IPS-15b (cell line): ENCODE measurements around the gene MRPS23.

Experiments used
- H3K27me3 ChIP-seq: one replicate; pipeline ENCODE4 v1.6.1; 2013; ENCODE audit warnings: low read length; ENCODE audit not compliant: control insufficient read depth, insufficient read depth
- H3K36me3 ChIP-seq: one replicate; pipeline ENCODE4 v1.6.1; 2013; ENCODE audit warnings: low read length; ENCODE audit not compliant: control insufficient read depth, insufficient read depth
- H3K4me1 ChIP-seq: one replicate; pipeline ENCODE4 v1.6.1; 2013; ENCODE audit warnings: mild to moderate bottlenecking, low read length; ENCODE audit not compliant: control insufficient read depth, insufficient read depth
- H3K4me3 ChIP-seq: one replicate; pipeline ENCODE4 v1.5.1; 2013; ENCODE audit warnings: low read depth, low read length
- H3K9ac ChIP-seq: one replicate; pipeline ENCODE4 v1.6.1; 2013; ENCODE audit warnings: low read depth, mild to moderate bottlenecking, low read length
- H3K9me3 ChIP-seq: one replicate; pipeline ENCODE4 v1.6.1; 2013; ENCODE audit warnings: mild to moderate bottlenecking, low read length; ENCODE audit not compliant: control insufficient read depth, insufficient read depth

MRPS23 gene

DNA sequence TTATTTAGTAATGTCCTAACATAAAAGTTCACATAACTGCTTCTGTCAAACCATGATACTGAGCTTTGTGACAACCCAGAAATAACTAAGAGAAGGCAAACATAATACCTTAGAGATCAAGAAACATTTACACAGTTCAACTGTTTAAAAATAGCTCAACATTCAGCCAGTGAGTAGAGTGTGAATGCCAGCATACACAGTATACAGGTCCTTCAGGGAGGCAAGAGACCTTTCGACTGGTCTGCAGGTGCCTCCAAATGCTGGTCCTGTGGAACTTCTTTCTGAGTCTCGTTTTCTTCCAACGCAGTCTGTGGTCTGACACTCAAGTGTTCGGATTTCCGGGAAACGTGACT lies 10.3 kb downstream of the MRPS23 start:
- Histone ChIP-seq H3K9ac (no peak overlapping the region), H3K4me3 (no peak overlapping the region), H3K9me3 (no peaks in the 10 kb centered on the region), H3K4me1 (no peaks in the 10 kb centered on the region), H3K27me3 (no peaks in the 10 kb centered on the region), H3K36me3 (peaks cover 19% of the 10 kb centered on the region)

DNA sequence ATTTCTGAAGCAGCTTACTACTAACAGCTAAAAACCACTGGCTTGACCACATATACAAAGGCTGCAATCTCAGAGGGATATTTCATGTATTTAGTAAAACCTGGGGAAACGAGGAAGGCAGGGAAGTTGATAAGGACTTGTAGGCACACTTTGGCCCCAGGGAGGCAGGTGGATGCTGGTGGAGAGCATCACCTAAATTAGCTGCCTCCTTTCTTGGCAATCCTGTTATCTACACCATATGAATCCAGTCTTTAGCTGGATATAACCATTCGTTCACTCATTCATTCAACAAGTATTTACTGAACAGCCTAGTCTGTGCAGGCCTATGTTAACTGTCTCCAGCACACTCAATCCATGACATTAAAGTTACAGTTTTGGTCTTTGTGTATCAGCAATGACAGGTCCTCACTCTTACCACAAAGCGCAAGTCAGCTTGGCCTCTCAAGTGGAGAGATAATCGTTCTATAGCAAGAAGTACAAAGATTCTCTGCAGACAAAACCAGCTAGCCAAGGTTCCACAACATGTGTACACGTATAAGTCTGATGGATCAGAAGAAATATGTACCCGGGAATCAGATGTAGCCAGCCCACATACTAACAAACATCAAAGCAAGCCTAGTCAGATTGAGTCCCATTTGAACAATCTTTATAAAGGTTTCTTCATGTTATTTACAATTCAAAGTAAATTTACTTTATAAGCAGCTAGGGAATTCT lies 10.8 kb downstream of the MRPS23 start:
- Histone ChIP-seq H3K4me3 (no peak overlapping the region), H3K4me1 (peaks cover under 1% of the 10 kb centered on the region), H3K36me3 (peaks cover 19% of the 10 kb centered on the region), H3K9ac (no peak overlapping the region), H3K9me3 (no peaks in the 10 kb centered on the region), H3K27me3 (no peaks in the 10 kb centered on the region)

DNA sequence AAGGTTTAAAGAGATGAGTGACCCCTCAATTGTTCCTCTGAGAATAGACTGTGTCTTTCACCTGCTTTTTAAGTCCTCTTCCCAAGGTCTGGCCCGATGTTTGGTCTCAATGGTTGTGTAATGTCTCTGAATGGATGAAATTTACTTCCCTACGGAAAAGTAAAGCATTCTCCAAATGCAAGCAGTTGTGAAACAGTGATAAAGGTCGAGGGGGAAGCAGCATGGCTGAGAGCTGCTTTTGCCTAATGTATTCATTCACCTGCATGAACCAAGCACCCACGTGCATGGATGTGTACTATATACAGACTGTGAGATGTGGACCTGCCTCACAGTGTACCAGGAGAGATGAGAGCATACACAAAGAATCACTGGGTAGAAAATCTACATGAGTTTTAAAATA lies 11.4 kb downstream of the MRPS23 start:
- Histone ChIP-seq H3K27me3 (no peaks in the 10 kb centered on the region), H3K4me1 (peaks cover 6% of the 10 kb centered on the region), H3K9me3 (no peaks in the 10 kb centered on the region), H3K9ac (no peak overlapping the region), H3K4me3 (no peak overlapping the region), H3K36me3 (peaks cover 19% of the 10 kb centered on the region)

DNA sequence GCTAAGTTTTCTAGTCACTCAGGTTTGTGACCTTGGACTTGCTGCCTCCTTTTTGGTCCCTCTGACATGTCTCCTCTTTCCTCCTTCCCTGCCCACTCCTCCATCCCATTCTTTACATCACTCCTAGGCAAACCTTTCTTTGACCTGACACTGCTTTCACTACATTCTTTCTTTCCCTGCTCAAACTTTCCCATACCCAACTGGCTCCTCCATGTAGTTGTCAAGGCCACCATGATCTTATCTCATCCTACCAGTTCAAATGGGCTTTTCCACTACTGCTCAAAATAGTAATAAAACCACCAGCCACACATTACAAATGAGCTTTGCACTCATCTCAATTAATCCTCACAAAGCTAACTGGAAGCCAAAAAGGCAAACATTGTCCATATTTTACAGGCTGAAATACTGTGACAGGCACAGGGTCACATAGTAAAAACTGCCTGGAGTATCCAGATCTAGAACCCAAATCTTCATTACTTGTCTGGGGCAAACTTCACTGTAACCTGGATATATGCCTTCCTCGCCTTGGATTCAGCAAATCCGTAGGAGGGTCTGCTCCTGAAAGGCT lies 14.4 kb downstream of the MRPS23 start:
- Histone ChIP-seq H3K4me1 (peaks cover 13% of the 10 kb centered on the region), H3K9ac (no peak overlapping the region), H3K36me3 (peaks cover 19% of the 10 kb centered on the region), H3K9me3 (no peaks in the 10 kb centered on the region), H3K27me3 (no peaks in the 10 kb centered on the region), H3K4me3 (no peak overlapping the region)

DNA sequence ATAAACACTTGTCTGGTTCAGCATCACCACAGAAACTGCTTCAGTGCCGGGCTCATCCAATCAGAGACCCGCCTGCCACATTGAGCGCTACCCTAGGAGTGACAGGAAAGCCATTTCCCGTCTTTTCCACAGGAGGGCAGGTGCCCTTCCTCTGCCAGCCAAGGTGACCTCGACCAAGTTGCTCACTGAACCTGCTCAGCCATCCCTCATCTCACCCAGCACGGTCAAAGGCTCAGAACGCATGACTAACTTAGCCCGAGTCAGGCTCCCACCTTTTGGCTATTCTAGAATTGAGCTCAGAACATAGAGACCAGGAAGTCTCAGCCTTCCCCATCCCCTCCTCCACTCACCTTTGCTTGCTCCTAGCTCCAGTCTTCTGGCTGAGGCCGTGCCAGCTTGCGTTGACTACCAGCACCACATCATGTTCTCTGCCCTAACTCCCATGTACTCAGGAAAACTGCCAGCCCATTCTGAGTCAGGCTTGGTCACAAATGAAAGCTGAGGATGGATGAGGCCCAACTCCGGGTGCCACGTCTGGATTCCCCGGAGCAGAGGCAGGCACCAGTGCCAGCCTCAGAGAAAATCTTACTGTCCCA lies 15.6 kb downstream of the MRPS23 start:
- Histone ChIP-seq H3K36me3 (peaks cover 9% of the 10 kb centered on the region), H3K27me3 (no peaks in the 10 kb centered on the region), H3K9ac (no peak overlapping the region), H3K4me3 (no peak overlapping the region), H3K9me3 (no peaks in the 10 kb centered on the region), H3K4me1 (peaks cover 13% of the 10 kb centered on the region)

DNA sequence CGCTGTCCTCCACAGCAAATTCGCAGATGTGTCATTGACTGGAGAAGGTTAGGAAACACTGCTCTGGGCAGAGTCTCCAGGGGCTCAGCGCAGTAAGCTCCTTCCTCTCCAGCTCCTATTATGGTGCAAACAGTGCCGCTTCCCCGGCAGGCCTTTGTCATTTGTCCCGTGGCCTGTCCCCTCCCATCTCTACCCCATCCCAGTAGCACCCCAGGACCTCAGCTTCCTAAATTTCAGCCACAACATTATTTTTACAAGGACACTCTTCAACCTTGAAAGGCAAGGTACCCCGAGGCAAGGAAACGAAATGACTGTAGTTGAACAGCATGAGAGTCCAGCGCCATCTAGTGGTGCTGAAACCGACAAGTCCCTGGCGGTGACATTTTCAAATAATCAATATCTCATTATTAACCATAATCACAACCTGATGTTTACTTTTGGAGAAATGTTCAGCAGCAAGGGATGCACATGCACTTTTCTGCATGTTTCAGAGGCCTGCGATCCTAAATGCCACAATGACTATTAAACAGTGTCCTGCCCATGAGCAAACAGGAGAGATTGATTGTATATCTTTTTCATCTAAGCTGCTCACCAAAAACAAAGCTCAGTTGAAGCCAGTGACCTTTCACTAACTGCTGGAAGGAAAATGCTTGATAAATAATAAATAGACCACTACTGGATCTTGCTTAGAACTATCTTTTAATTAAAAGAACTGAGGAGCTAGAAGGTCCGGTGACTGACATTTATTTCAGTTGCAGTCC lies 16.5 kb downstream of the MRPS23 start:
- Histone ChIP-seq H3K4me1 (peaks cover 13% of the 10 kb centered on the region), H3K9me3 (no peaks in the 10 kb centered on the region), H3K36me3 (peaks cover 5% of the 10 kb centered on the region), H3K9ac (no peak overlapping the region), H3K4me3 (peak overlapping the region; percentile 36), H3K27me3 (no peaks in the 10 kb centered on the region)

DNA sequence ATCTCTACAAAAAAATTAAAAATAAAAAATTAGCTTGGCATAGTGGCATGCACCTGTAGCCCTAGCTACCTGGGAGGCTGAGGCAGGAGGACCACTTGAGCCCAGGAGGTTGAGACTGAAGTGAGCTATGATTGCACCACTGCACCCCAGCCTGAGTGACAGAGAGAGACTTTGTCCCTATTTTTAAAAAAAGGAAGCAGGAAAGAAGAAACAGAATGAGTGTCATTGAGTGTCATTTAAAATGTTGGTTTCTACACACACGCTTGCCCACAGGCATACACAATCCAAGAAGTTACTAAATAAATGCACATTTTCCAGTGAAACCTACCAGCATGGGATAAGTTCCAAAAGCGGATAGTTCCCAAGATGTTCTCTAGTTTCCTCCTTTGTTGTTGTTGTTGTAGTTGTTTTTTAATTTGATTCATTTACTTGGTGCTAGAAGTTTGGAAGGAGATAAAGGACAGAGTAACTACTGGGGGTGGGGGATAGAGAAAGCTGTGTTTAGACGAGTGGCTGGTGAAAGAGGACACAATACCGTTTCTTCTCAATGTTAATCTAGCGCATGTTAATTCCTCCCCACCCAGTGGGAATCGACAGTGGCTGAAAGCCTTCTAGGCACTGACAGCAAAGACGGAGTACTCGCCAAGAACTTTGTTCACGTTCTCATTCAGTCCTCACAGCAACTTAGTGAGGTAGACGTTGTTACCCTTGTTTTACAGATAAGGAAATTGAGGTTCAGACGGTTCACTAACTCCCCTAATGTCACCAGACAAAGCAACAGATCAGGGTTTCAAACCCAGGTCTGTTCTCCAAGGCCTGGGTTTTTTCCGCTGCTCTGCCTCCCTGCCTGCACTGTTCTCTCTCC lies 17.3 kb downstream of the MRPS23 start:
- H3K4me3 ChIP-seq = peak overlapping the region; percentile 36
- no peak overlapping the region for H3K9ac ChIP-seq

DNA sequence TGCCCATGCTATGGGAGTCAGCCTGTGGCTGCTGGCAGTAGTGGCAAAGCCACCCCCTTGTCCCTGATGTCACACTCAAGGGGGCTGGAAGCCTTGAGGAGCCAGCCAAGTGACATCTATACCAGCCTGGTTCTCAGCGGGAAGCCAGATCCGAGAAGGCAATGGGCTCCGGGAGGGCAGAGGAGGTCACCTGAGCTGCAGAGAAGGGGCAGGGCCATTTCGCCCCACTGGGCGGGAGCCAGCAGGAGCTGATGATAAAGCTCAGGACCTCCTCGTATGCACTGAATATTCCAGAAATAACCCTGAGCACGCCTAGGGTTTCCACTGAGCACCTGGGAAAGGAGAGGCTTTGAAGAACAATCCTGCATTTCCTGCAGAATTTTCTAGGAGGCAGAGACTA lies 19.0 kb downstream of the MRPS23 start:
- Histone ChIP-seq H3K9me3 (no peaks in the 10 kb centered on the region), H3K4me3 (no peak overlapping the region)

More for the DNA sequence above, 17.3 kb downstream of the MRPS23 start:
- H3K9me3 ChIP-seq = no peaks in the 10 kb centered on the region
- H3K4me1 ChIP-seq = peaks cover 13% of the 10 kb centered on the region
- peaks cover 5% of the 10 kb centered on the region for H3K36me3 ChIP-seq
- H3K27me3 ChIP-seq = no peaks in the 10 kb centered on the region

DNA sequence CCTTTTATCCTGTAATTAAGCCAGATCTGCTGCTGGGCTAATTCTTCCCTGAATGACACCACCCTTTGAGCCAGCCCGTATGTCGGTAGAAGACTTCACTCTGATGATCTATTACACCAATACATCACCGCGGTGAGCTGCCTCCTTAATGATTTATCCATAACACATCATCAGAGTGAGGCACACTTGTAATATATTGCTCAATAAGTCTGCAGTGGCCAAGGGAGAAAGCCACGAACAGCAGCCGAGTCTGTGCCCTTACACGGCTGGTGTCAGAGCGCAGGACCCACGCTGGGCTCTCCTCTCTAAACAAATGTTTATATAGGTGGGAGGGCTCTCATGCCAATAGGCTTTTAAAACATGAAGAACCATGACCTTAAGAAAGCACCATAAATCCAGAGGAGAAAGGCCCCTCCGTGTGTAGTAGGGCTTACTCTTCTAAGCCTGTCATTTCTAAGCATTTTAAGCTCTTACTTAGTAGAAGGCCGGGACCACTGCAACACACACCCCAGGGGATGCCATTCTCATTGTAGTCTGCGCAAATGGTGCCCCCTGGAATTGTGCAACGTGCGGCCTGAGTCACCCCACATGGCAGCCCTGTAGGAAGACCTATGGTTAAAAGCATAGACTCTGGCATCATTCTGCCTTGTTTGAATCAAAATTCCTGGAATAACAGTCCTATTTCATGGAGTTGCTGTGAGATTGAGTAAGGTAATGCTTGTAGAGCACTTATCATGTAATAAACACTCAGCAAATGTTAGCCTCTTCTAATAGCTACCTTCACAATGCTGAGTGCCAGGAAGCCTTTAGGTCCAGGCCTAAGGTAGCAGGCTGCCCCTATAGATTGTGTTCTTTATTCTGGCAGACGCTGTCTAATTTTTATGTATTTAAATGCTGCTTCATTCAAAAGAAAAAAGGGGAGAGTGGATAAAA lies 26.1 kb downstream of the MRPS23 start:
- Histone ChIP-seq H3K9ac (no peak overlapping the region), H3K27me3 (no peaks in the 10 kb centered on the region), H3K4me3 (no peak overlapping the region)

More for the DNA sequence above, 19.0 kb downstream of the MRPS23 start:
- no peaks in the 10 kb centered on the region for H3K27me3 ChIP-seq
- H3K4me1 ChIP-seq = peaks cover 13% of the 10 kb centered on the region
- H3K9ac ChIP-seq = no peak overlapping the region
- no peaks in the 10 kb centered on the region for H3K36me3 ChIP-seq

DNA sequence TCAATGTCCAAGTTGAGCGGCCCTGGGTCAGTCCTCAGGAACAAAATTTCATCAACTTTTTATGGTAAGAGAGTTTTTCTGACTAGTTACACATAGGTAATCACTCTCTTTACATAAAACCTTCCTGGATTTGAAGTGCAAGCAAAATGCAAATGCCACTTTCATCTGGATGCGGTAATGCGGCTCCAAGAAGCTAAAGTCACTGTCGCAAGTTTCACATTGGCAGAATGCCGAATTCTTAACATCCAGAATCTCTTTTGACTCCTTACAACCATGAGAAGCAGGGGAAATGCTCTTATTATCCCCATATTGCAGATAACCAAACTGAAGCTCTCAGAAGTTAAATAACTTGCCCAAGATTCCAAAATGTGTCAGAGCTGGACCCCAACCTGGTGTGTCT lies 30.0 kb downstream of the MRPS23 start:
- Histone ChIP-seq H3K4me1 (no peaks in the 10 kb centered on the region), H3K9ac (no peak overlapping the region), H3K9me3 (no peaks in the 10 kb centered on the region), H3K4me3 (no peak overlapping the region), H3K27me3 (no peaks in the 10 kb centered on the region), H3K36me3 (no peaks in the 10 kb centered on the region)

More for the DNA sequence above, 26.1 kb downstream of the MRPS23 start:
- Histone ChIP-seq H3K36me3 (no peaks in the 10 kb centered on the region), H3K4me1 (no peaks in the 10 kb centered on the region), H3K9me3 (no peaks in the 10 kb centered on the region)
